HuH-7.5 (cell line): Measurements from ENCODE around the gene ZNF276.
"Not testable (repeated sequence)": the region's sequence is repeated elsewhere in the genome, so short reads cannot be mapped to it uniquely, and the experiment has no call there.

ENCODE experiments used
- DNase-seq: peaks from one replicate; pipeline ENCODE4 v3.0.0; 2011; ENCODE audit warnings: low spot score

Gene ZNF276

GRCh38 chr16:89738538-89739317, 17.4 kb downstream of the ZNF276 start:
- no peak for DNase-seq

- DNase-seq, result no peak
These were observed 18.0 kb downstream of the ZNF276 start for GRCh38 chr16:89739383-89739782.

- no peak for DNase-seq
These were observed 20.1 kb downstream of the ZNF276 start for GRCh38 chr16:89741342-89742014.

DNA sequence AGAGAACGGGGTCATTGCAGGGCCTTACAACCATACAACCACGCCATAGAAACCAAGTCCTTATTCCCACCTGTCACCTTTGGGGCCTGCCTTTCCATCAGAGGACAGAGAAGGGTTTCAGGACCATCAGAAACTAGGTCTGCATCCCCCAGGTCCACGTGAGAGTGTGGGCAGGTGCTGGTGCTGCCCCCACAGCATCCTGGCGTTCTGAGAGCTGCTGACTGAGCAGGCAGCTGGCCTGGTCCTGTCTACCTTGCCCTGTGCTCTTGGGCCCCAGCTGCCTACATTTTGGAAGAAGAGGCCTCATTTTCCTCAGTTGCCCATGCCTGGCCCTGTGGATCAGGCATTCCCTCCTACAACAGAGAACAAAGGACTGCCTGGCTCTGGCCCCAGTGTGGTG, 21.6 kb downstream of the ZNF276 start:
- no peak for DNase-seq

DNA sequence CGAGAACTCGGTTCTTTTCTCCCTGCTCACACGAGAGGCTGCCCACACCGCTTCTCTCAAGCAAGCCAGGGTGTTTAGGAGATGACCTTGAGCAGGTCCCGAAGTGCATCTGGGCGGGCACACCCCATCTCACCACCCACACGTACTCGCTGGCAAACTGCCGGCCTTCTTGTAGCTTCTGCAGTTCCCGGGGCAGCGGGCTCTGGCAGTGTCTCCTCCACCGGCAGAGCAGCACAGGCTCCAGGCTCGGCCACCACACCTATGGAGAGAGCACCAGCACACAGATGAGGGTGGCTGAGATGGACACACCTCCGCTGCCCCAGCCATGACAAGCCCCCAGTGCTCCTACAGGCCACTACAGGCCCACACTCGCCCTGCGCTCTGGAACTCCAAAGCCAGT, 23.5 kb downstream of the ZNF276 start:
- DNase-seq, result no peak

DNA sequence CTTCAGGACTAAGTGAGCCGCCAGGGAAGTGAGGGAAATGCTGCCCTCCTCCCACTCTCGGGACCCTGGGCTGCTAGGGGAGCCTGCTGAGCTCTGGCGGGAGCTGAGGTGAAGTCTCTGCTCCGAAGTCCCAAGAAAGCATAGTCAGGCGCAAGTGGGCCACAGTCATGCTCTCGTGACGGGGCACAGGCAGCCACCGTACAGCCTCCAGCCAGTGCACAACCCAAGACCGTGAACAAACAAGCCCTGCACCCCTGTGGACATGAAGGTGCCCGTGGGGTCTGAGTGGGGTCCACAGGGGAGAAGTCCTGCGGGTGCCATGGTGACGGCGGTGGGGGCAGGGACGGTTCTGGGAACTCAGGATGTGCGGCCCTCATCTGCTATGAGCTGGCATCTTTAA, 24.7 kb downstream of the ZNF276 start:
- DNase-seq, result no peak

GRCh38 chr16:89748076-89748475, 26.7 kb downstream of the ZNF276 start:
- DNase-seq, result no peak

DNA sequence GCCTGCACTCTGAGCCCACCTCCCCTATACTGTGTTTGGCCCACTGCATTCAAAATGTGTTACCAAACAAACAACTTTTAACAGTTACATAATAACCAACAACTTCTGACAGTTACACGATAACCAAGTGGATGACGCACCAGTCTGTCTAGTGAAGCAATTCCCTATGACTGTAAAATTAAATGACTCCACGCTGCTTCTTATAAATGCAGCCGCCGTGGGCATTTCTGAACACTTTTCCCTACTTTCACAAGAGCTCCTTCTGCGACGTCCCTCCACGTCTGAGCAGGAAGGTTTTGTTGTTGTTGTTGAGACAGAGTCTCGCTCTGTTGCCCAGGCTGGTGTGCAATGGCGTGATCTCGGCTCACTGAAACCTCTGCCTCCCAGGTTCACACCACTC, 27.6 kb downstream of the ZNF276 start:
- no peak for DNase-seq

GRCh38 chr16:89749637-89750036, 28.3 kb downstream of the ZNF276 start:
- no peak for DNase-seq

DNA sequence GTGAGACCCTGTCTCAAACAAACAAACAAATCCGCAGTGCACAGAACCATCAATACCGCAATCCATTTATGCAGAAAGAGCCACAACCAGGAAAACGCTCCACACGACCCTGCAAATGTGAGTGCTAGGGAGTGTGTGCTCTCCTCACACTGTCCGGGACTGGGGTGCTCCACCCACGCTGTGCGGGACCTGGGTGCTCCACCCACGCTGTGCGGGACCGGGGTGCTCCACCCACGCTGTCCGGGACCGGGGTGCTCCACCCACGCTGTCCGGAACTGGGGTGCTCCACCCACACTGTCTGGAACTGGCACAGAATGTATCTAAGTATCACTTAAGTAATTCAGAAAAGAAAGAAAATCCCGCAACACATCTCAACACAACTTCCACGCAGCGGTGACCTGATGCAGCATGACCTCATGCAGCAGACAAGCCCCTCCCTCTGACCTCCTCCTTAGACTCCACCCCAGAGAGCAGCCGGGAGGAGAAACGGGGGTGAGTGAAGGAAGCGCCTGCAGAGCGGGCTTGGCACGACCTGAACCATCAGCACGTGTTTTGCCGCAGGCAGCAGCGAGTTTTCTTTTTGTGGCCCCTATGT, 38.5 kb downstream of the ZNF276 start:
- no peak for DNase-seq

DNA sequence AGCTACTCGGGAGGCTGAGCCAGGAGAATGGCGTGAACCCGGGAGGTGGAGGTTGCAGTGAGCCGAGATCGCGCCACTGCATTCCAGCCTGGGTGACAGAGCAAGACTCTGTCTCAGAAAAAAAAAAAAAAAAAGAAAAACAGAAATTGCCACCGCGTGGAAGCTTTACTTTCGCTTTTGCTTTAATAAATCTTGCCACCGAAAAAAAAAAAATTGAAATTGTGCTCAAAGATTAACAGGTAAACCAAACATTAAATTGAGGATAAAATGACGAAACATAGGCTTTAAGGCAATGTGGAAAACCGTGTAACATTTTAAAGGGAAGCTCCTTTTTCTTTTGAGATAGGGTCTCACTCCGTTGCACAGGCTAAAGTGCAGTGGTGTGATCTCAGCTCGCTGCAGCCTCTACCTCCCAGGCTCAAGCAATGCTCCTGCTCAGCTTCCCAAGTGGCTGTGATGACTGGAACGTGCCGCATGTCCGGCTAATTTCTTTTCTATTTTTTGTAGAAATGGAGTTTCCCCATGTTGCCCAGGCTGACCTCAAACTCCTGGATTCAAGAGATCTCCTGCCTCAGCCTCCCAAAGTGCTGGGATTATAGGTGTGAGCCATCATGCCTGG, 40.1 kb downstream of the ZNF276 start:
- no peak for DNase-seq

GRCh38 chr16:89764711-89765201, 43.4 kb downstream of the ZNF276 start:
- DNase-seq, result no peak

GRCh38 chr16:89765292-89765830, 44.0 kb downstream of the ZNF276 start:
- DNase-seq, result no peak

- DNase-seq, result no peak
These were observed 49.0 kb downstream of the ZNF276 start for GRCh38 chr16:89770367-89770766.

DNA sequence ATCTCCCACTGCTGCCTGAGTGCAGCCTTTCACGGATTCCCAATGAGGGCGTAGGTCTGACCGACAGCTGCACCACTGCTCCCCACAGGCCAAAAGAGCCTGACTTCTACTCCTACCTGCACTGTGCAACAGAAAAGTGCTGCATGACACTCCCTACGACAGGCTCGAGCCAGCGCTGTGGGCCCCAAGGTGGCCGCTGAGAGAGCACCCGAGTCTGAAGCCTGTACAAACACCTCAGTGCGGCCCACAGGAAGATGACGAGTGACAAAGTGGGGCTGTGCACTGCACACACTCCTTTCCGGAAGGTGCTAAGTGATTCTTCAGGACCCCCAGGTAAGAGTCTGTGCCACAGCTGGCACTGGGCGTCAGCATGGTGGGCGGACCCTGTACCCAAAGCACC, 53.9 kb downstream of the ZNF276 start:
- no peak for DNase-seq

GRCh38 chr16:89778211-89778610, 56.9 kb downstream of the ZNF276 start:
- DNase-seq, result not testable (repeated sequence)

DNA sequence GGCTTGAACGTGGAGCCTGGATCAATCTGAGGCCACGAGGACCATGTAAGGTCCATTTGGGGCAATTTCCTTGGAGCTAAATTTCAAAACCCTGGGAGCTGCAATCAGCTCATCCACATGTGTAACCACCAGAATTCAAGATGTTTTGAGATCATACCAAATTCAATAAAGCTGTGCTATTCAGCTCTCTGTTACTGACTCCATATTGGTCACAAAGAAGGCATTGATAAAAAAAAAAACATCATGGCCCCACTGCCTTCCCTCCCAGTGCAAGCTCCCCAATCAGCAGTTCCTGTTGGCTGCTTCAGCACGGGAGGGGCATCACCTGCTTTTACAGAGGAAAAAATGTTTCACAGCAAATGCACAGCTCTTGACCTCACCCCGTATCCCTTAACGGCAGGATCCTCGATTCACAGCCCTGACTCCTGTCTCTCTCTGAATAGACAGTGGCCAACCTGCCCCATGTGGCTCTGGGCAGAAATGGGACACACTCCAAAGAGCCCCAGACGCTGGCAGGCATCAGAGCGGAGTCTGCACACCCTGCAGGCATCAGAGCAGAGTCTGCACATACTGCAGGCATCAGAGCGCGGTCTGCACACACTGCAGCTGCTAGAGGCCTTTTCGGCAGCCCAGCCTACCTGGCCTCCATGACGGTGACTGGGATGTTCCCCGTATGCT, 58.0 kb downstream of the ZNF276 start:
- DNase-seq, result no peak

DNA sequence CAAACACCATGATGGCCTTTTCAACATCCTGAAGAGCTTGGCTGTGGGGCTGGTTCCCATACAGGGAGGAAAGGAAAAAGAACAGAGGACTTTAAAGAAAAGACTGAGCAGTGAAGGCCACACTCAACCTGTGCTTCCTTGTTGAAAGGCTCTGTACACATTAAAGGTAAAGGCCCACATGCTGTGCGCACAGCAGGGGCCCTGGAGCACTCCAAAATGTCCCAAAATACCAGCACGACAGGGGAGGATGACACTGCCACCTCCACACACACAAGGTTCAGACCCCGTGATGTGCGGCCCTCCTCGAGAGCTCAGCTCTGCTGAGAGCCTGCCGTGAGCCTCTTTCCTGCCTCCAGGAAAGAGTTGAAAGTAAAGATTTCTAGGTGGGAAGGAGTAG, 58.6 kb downstream of the ZNF276 start:
- DNase-seq, result no peak

- no peak for DNase-seq
These were observed 61.2 kb downstream of the ZNF276 start for GRCh38 chr16:89782489-89782888.

- not testable (repeated sequence) for DNase-seq
These were observed 62.6 kb downstream of the ZNF276 start for GRCh38 chr16:89783952-89784351.

DNA sequence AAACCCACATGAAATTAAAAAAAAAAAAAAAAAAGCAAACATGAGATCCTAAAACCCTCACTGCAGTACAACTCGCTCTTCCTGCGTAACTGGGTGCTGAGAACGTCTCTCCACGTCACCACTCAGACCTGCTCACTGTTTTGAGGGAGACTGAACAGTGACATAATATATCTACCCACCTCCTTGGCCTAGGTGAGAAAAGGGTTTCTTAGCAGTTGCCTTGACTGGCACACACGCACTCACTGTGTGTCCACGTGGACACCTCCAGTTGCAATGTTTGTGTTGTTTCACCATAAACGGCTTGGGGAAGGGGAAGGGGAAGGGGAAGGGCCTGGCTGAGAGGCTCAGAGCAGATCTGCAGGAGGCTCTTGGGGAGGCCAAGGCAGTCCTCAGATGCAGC, 63.1 kb downstream of the ZNF276 start:
- no peak for DNase-seq
